Measurements from ENCODE around the gene RABGAP1.

GRCh38 chr9:122986010-122986409 lies 45.2 kb downstream of the RABGAP1 start:
- TF ChIP-seq, protein P1, sequence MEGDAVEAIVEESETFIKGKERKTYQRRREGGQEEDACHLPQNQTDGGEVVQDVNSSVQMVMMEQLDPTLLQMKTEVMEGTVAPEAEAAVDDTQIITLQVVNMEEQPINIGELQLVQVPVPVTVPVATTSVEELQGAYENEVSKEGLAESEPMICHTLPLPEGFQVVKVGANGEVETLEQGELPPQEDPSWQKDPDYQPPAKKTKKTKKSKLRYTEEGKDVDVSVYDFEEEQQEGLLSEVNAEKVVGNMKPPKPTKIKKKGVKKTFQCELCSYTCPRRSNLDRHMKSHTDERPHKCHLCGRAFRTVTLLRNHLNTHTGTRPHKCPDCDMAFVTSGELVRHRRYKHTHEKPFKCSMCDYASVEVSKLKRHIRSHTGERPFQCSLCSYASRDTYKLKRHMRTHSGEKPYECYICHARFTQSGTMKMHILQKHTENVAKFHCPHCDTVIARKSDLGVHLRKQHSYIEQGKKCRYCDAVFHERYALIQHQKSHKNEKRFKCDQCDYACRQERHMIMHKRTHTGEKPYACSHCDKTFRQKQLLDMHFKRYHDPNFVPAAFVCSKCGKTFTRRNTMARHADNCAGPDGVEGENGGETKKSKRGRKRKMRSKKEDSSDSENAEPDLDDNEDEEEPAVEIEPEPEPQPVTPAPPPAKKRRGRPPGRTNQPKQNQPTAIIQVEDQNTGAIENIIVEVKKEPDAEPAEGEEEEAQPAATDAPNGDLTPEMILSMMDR (IDR thresholded peaks at IDR 0.05; ENCODE audit: insufficient read depth, low read depth, low read length) = no peak
- no peak for TF ChIP-seq EZH2 (IDR thresholded peaks at IDR 0.05; ENCODE audit: insufficient read depth, low read length)

Data from astrocyte (in vitro differentiated cells and primary cell).